ENCODE data around the gene SLC35A5.

SLC35A5 gene

GRCh38 chr3:112627919-112628466 lies 66.1 kb downstream of the SLC35A5 start:
- no peak for DNase-seq

- peak; percentile 28 for DNase-seq
These were observed 67.6 kb downstream of the SLC35A5 start for GRCh38 chr3:112629425-112629824.

GRCh38 chr3:112631257-112631656 lies 69.4 kb downstream of the SLC35A5 start:
- no peak for DNase-seq

- no peak for DNase-seq
These were observed 70.8 kb downstream of the SLC35A5 start for GRCh38 chr3:112632596-112632995.

GRCh38 chr3:112633191-112633590 lies 71.3 kb downstream of the SLC35A5 start:
- no peak for DNase-seq

- no peak for DNase-seq
These were observed 71.9 kb downstream of the SLC35A5 start for GRCh38 chr3:112633757-112634156.

- no peak for DNase-seq
These were observed 73.1 kb downstream of the SLC35A5 start for GRCh38 chr3:112634786-112635541.
